A549 treated with dexamethasone at 1 μM for 4 hours (cell line): Measurements from ENCODE around the gene C1orf122. TPM values are rescaled to one million over a fixed set of nuclear protein-coding genes. Genes with fewer than 3 reads are reported as not detected.

Experiments
- total RNA-seq: library from RNA; stranded (reverse); fragments of 200-300 nt; extraction: Qiagen RNA extraction; gene quantifications from 5 replicates; pipeline ENCODE4 v1.2.3, GENCODE V29; 2022

C1orf122 gene
- 35.9 to 53.8 TPM (median 48.8 TPM) in 5 replicates for total RNA-seq

DNA sequence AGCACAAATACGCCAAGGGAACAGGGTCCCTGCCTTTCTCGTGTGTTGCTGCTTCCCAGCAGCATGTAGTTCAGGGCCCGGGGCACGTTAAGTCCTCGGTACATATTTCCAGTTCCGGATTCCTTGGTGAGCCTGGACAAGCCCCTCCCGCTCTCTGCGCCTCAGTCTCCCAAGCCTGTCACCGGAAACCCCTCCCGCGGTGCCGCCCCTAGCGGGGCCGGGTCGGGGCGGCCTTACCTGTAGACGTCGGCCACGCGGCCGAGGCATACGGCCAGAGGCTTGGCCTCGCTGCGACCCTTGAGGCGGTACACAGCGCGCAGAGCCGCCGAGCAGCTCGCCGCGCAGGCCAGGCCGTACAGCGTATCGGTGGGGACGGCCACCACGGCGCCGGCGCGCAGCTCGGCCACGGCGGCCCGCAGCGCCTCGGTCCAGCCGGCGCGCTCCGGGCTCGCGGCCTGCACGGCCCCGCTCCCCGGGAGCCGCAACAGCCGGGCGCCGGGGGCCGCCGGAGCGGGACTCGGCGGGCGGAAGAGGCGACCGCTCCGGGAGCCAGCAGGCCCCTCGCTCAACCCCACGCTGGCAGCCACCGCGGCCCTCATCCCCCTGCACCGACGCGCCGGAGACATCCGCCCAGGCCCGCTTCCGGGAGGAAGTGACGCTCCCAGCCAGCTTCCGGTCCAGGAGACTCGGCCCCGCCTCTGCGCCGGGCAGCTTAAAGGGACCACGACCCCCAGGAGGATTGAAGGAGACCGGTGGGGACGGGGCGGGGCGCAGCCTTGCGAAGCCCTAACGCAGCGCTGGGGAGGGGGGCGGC lies at the start of gene C1orf122, which contains the start of gene YRDC:
C1orf122 (plus strand) TSS at position 236 of the 814 bp plus-strand sequence. CDS start 615 bp downstream, outside the sequence.
YRDC (minus strand) TSS at position 654 of the 814 bp plus-strand sequence; CDS start at position 626, 28 bp downstream.

DNA sequence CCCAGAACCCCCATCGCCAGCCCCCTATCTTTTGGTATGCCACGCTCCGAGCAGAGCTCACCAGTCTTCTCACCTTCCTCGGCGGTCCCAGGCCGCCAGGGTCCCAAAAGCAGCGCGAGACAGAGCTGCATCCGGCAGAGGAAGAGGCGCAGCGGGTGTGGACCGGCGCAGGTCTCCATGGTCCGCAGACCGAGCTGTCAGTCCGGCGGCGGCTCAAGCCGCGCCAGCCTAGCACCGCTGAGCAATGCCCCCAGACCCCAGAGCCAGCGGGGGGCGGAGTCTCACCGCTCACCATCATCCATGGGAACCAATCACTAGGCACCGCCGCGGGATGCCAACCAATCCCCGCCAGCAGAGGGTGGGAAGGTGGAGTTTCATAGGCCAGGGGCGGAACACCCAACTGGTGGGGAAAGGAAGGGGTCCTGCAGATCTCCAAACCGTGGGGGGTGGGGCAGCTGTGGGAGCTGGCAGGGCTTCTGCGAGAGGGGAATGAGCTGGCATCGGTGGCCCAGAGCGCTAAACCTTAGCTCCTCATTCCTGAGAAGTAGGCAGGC lies 42.6 kb upstream of the C1orf122 start, which contains the start of gene EPHA10:
EPHA10 (minus strand) TSS at position 233 of the 554 bp plus-strand sequence; CDS start at position 179, 54 bp downstream.

DNA sequence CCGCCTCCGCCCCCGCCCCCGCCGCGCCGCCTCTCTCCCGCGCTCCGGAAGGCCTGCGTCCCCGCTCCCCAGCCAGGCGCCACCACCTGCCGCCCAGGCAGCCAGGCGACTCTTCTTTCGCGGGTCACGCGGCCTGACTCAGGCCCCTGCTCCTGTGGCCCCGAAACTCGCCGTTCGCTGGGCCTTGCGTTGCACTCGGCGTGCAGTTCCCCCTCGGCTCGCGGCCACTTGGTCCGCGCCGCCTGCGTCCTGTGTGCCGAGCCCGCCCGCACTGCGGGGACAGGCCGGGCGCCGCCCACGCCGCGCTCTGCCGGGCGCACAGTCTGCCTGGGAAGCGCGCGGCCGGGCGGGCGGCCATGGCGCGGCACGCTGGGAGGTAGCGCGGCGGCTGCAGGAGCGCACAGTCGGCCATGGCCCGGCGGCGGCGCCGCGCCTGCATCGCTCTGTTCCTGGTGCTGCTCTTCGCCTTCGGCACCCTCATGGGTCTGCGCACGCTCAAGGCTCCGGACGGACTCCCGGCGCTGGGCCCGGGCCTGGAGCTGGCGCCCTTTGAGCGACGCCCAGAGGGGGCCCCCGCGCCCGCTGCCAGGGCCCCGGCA lies 13.7 kb upstream of the C1orf122 start, which contains the start of gene MANEAL:
MANEAL (plus strand) TSS at position 75 of the 599 bp plus-strand sequence; CDS start at position 411, 336 bp downstream.

Other genes with a start within 250 kb of the C1orf122 start
- 61.7 to 65.8 TPM (median 65.0 TPM) in 5 replicates for gene GNL2, start 211.9 kb upstream of the C1orf122 start, total RNA-seq
- 0.10 to 0.15 TPM (median 0.11 TPM) in 5 replicates for gene RSPO1, start 172.9 kb upstream of the C1orf122 start, total RNA-seq
- gene CDCA8, start 115.3 kb upstream of the C1orf122 start, total RNA-seq = 44.5 to 49.4 TPM (median 45.8 TPM) in 5 replicates
- gene EPHA10, start 42.7 kb upstream of the C1orf122 start, total RNA-seq = 0.98 to 2.3 TPM (median 1.2 TPM) in 5 replicates
- 20.6 to 26.6 TPM (median 26.3 TPM) in 5 replicates for gene MANEAL, start 13.9 kb upstream of the C1orf122 start, total RNA-seq
- 12.4 to 16.3 TPM (median 14.8 TPM) in 5 replicates for gene YRDC, start 418 bp downstream of the C1orf122 start, total RNA-seq
- gene MTF1, start 51.8 kb downstream of the C1orf122 start, total RNA-seq = 4.2 to 6.5 TPM (median 5.8 TPM) in 5 replicates
- gene INPP5B, start 139.3 kb downstream of the C1orf122 start, total RNA-seq = 4.3 to 5.4 TPM (median 4.6 TPM) in 5 replicates
- gene SF3A3, start 182.2 kb downstream of the C1orf122 start, total RNA-seq = 51.7 to 86.5 TPM (median 58.0 TPM) in 5 replicates
- 9.6 to 12.4 TPM (median 10.2 TPM) in 5 replicates for gene FHL3, start 197.7 kb downstream of the C1orf122 start, total RNA-seq
- gene UTP11, start 204.9 kb downstream of the C1orf122 start, total RNA-seq = 45.4 to 62.0 TPM (median 51.5 TPM) in 5 replicates
- 0.05 TPM in 2 of 5 replicates, not detected in the others for gene POU3F1, start 239.0 kb downstream of the C1orf122 start, total RNA-seq